ENCODE results near the gene STXBP1.
A peak's percentile ranks its signal among the peaks of the same experiment; 100 is the strongest.

The STXBP1 gene

GRCh38 chr9:127608104-127608966, 3.7 kb upstream of the STXBP1 start (continued):
- TF ChIP-seq ZNF398 (tag by site-specific recombination; IDR thresholded peaks at IDR 0.05) = peak; percentile 55
- no peak for TF ChIP-seq MZF1 (tag by site-specific recombination; IDR thresholded peaks at IDR 0.05; ENCODE audit: borderline replicate concordance)
- no peak for TF ChIP-seq ZNF510 (tag by site-specific recombination; IDR thresholded peaks at IDR 0.05; ENCODE audit: insufficient replicate concordance)
- no peak for TF ChIP-seq HOXD13 (CRISPR knock-in tag; IDR thresholded peaks at IDR 0.05; ENCODE audit: borderline replicate concordance)
- TF ChIP-seq ZNF549 (tag by site-specific recombination; IDR thresholded peaks at IDR 0.05) = no peak
- peak; percentile 44 for TF ChIP-seq KLF8 (tag by site-specific recombination; IDR thresholded peaks at IDR 0.05)
- TF ChIP-seq TCF7L2 (IDR thresholded peaks at IDR 0.05; ENCODE audit: borderline replicate concordance, low read depth, low read length) = no peak
- TF ChIP-seq ZNF394 (tag by site-specific recombination; IDR thresholded peaks at IDR 0.05; ENCODE audit: borderline replicate concordance) = peak; percentile 63; the same call in 1 of the 2 replicates
- no peak for TF ChIP-seq ZNF571 (tag by site-specific recombination; IDR thresholded peaks at IDR 0.05)
- TF ChIP-seq ATF2 (tag by site-specific recombination; IDR thresholded peaks at IDR 0.05; ENCODE audit: low read depth) = no peak
- TF ChIP-seq ZBTB10 (tag by site-specific recombination; IDR thresholded peaks at IDR 0.05) = no peak
- TF ChIP-seq ZNF548 (tag by site-specific recombination; IDR thresholded peaks at IDR 0.05) = no peak
- no peak for TF ChIP-seq ZBTB8A (tag by site-specific recombination; IDR thresholded peaks at IDR 0.05)
- no peak for TF ChIP-seq TRIM28 (IDR thresholded peaks at IDR 0.05; ENCODE audit: borderline replicate concordance, low read length)
- no peak for TF ChIP-seq ZNF404 (tag by site-specific recombination; IDR thresholded peaks at IDR 0.05)
- peak; percentile 57; the same call in 1 of the 2 replicates for TF ChIP-seq ZNF24 (tag by site-specific recombination; IDR thresholded peaks at IDR 0.05)
- no peak for TF ChIP-seq ZNF704 (tag by site-specific recombination; IDR thresholded peaks at IDR 0.05)
- TF ChIP-seq ZNF148 (tag by site-specific recombination; IDR thresholded peaks at IDR 0.05; ENCODE audit: borderline replicate concordance) = no peak
- no peak for TF ChIP-seq ZNF157 (tag by site-specific recombination; IDR thresholded peaks at IDR 0.05)
- TF ChIP-seq ZNF521 (tag by site-specific recombination; IDR thresholded peaks at IDR 0.05) = no peak
- no peak for TF ChIP-seq ZNF202 (tag by site-specific recombination; IDR thresholded peaks at IDR 0.05; ENCODE audit: borderline replicate concordance)
- TF ChIP-seq ZBTB20 (tag by site-specific recombination; IDR thresholded peaks at IDR 0.05) = peak; percentile 87
- TF ChIP-seq ZSCAN4 (tag by site-specific recombination; IDR thresholded peaks at IDR 0.05) = no peak
- TF ChIP-seq ZFP41 (tag by site-specific recombination; IDR thresholded peaks at IDR 0.05; ENCODE audit: borderline replicate concordance) = no peak
- TF ChIP-seq ZNF138 (tag by site-specific recombination; IDR thresholded peaks at IDR 0.05; ENCODE audit: borderline replicate concordance) = no peak
- no peak for TF ChIP-seq ZNF354C (tag by site-specific recombination; IDR thresholded peaks at IDR 0.05; ENCODE audit: borderline replicate concordance, low read depth)
- peak; percentile 74 for TF ChIP-seq SP2 (tag by site-specific recombination; IDR thresholded peaks at IDR 0.05)
- no peak for TF ChIP-seq HOXA7 (CRISPR knock-in tag; IDR thresholded peaks at IDR 0.05; ENCODE audit: borderline replicate concordance)
- TF ChIP-seq ZNF623 (tag by site-specific recombination; IDR thresholded peaks at IDR 0.05) = peak; percentile 65

All from HEK293 (cell line).